ENCODE measurements around the gene GZMH. TPM values are rescaled to one million over a fixed set of nuclear protein-coding genes. Genes with fewer than 3 reads are reported as not detected.
"Not testable (repeated sequence)": the region's sequence is repeated elsewhere in the genome, so short reads cannot be mapped to it uniquely, and the experiment has no call there.

GZMH gene
- total RNA-seq (not detected in 2 replicates), polyA plus RNA-seq (not detected in 2 replicates), polyA minus RNA-seq (not detected in 2 replicates), Bru-seq, nascent RNA (not detected), BruChase-seq, experiment 1, labeled RNA remaining after a 6-hour chase (not detected), BruChase-seq, experiment 2, labeled RNA remaining after a 2-hour chase (not detected)
- not detected in 2 replicates for polyA plus RNA-seq (2011; cell fraction: cytosol; rRNA removed)
- not detected in 2 replicates for polyA plus RNA-seq (2011; cell fraction: nucleus; rRNA removed)
- not detected in 2 replicates for polyA plus RNA-seq (2012)
- polyA minus RNA-seq (2011; cell fraction: cytosol; rRNA and poly(A)+ RNA removed), result not detected
- polyA minus RNA-seq (2011; cell fraction: nucleus; rRNA and poly(A)+ RNA removed), result not detected in 2 replicates
- long read RNA-seq, result 0 reads

GRCh38 chr14:24609655-24610344 lies at the start of gene GZMH:
TSS of gene GZMH (minus strand) at chr14:24609685. CDS start at chr14:24609613, 72 bp downstream.
- FAIRE-seq, result no peak
- ChIA-PET CTCF (no interaction called here), POLR2A (no interaction called here)
- H3K4me2 ChIP-seq (ENCODE audit: insufficient read depth, low read length), result no peak within 1 kb of the TSS
- no peak for TF ChIP-seq JUN (IDR thresholded peaks at IDR 0.05; ENCODE audit: borderline replicate concordance, insufficient read depth, insufficient read length, low read depth)
- no peak for TF ChIP-seq POLR2A (IDR thresholded peaks at IDR 0.05; ENCODE audit: low read depth, low read length)
- no peak for TF ChIP-seq MAX (IDR thresholded peaks at IDR 0.05; ENCODE audit: insufficient read depth, insufficient read length)
- TF ChIP-seq EZH2 (IDR thresholded peaks at IDR 0.05; ENCODE audit: borderline replicate concordance, low read depth, low read length, severe bottlenecking), result no peak
- TF ChIP-seq CTCF (IDR thresholded peaks at IDR 0.05; ENCODE audit: extremely low read depth in 1 of 2, insufficient read depth in 1 of 2, low read depth in 1 of 2, low read length in 2 of 2), result no peak
- TF ChIP-seq GATA2 (IDR thresholded peaks at IDR 0.05; ENCODE audit: insufficient read depth, insufficient read length, low read depth, low read length), result no peak
- TF ChIP-seq FOS (IDR thresholded peaks at IDR 0.05; ENCODE audit: borderline replicate concordance, insufficient read depth, low read length), result no peak
- no peak for TF ChIP-seq MYC (IDR thresholded peaks at IDR 0.05; ENCODE audit: low read depth, low read length)
- no peak for TF ChIP-seq POLR2AphosphoS5 (IDR thresholded peaks at IDR 0.05; ENCODE audit: insufficient read depth, low read depth, low read length)
- H3K4me1 ChIP-seq (ENCODE audit: control insufficient read depth, extremely low read depth, insufficient read depth, low read length), result no peaks in the 10 kb centered on the region
- no peak for DNase-seq (ENCODE audit: low read depth, low spot score)
- intact Hi-C loops (cut with micrococcal nuclease) (no loop called here), dilution Hi-C loops (cut with MboI; ENCODE audit: extremely low pct_ligation_motif_present, low sequenced_read_pairs) (no loop called here)
- no peak within 1 kb of the TSS for H3K9ac ChIP-seq (replicated peaks; ENCODE audit: extremely low read depth, insufficient read depth, low read length)
- H3K4me3 ChIP-seq (replicated peaks in 1 of 3; ENCODE audit: insufficient read depth in 1 of 3, low read depth in 1 of 3, low read length in 3 of 3), result no peak within 1 kb of the TSS
- no peak within 1 kb of the TSS for H3K27ac ChIP-seq (ENCODE audit: insufficient read depth, low read depth, low read length)
- no peaks in the 10 kb centered on the region for H3K79me2 ChIP-seq (ENCODE audit: control insufficient read depth, insufficient read depth, low read length)
- no peaks in the 10 kb centered on the region for H3K27me3 ChIP-seq (ENCODE audit: control insufficient read depth in 2 of 2, insufficient read depth in 2 of 2, low read length in 2 of 2)
- H3K36me3 ChIP-seq (ENCODE audit: control insufficient read depth in 2 of 2, extremely low read depth in 1 of 2, insufficient read depth in 2 of 2, low read length in 2 of 2), result no peaks in the 10 kb centered on the region
- no peaks in the 10 kb centered on the region for H4K20me1 ChIP-seq (replicated peaks; ENCODE audit: control insufficient read depth, extremely low read depth, insufficient read depth, low read length)
- no TSS peak for BruUV-seq (replicated peaks)
- no peaks in the 10 kb centered on the region for H3K9me3 ChIP-seq (replicated peaks; ENCODE audit: control insufficient read depth, insufficient read depth, low read length)
- no peaks in the 10 kb centered on the region for H3K9me1 ChIP-seq (replicated peaks; ENCODE audit: control insufficient read depth, extremely low read depth, insufficient read depth, low read length)
- no peak within 1 kb of the TSS for H2AFZ ChIP-seq (ENCODE audit: low read depth, low read length)

- intact Hi-C loops (cut with micrococcal nuclease); H3K9me1 ChIP-seq (replicated peaks; ENCODE audit: control insufficient read depth, extremely low read depth, insufficient read depth, low read length); FAIRE-seq; H4K20me1 ChIP-seq (replicated peaks; ENCODE audit: control insufficient read depth, extremely low read depth, insufficient read depth, low read length); POLR2A ChIA-PET; H3K4me3 ChIP-seq (replicated peaks in 1 of 3; ENCODE audit: insufficient read depth in 1 of 3, low read depth in 1 of 3, low read length in 3 of 3); H3K27me3 ChIP-seq (ENCODE audit: control insufficient read depth in 2 of 2, insufficient read depth in 2 of 2, low read length in 2 of 2); H3K4me2 ChIP-seq (ENCODE audit: insufficient read depth, low read length); H3K27ac ChIP-seq (ENCODE audit: insufficient read depth, low read depth, low read length); H3K9ac ChIP-seq (replicated peaks; ENCODE audit: extremely low read depth, insufficient read depth, low read length); dilution Hi-C loops (cut with MboI; ENCODE audit: extremely low pct_ligation_motif_present, low sequenced_read_pairs); BruUV-seq (replicated peaks); H3K36me3 ChIP-seq (ENCODE audit: control insufficient read depth in 2 of 2, extremely low read depth in 1 of 2, insufficient read depth in 2 of 2, low read length in 2 of 2); H2AFZ ChIP-seq (ENCODE audit: low read depth, low read length); H3K9me3 ChIP-seq (replicated peaks; ENCODE audit: control insufficient read depth, insufficient read depth, low read length); CTCF ChIA-PET; DNase-seq (ENCODE audit: low read depth, low spot score); H3K4me1 ChIP-seq (ENCODE audit: control insufficient read depth, extremely low read depth, insufficient read depth, low read length); H3K79me2 ChIP-seq (ENCODE audit: control insufficient read depth, insufficient read depth, low read length): not testable (repeated sequence)
Observed at GRCh38 chr14:24648361-24648760, 38.9 kb upstream of the GZMH start.
